GM12878 (cell line): Measurements from ENCODE around the gene NANOGP8. TPM values are rescaled to one million over a fixed set of nuclear protein-coding genes. Genes with fewer than 3 reads are reported as not detected.

ENCODE experiments used
- BCLAF1 ChIP-seq: fragments of 450-650 bp; IDR thresholded peaks from 2 replicates; pipeline ENCODE4 v1.6.1; 2017; ENCODE audit warnings: antibody characterized with exemption, mild to moderate bottlenecking, moderate library complexity
- CBX3 ChIP-seq: fragments of 200-600 bp; sonication (generic); IDR thresholded peaks from 2 replicates; pipeline ENCODE4 v1.6.1; 2016; ENCODE audit warnings: low read depth, borderline replicate concordance
- GABPA ChIP-seq: IDR thresholded peaks from 2 replicates; pipeline ENCODE4 v1.6.1; 2014; ENCODE audit warnings: antibody characterized with exemption, low read depth, mild to moderate bottlenecking, inconsistent platforms
- IRF3 ChIP-seq: fragments of 450-650 bp; IDR thresholded peaks from 2 replicates; pipeline ENCODE4 v1.6.1; 2014; ENCODE audit warnings: mild to moderate bottlenecking
- MEF2A ChIP-seq: IDR thresholded peaks from 2 replicates; pipeline ENCODE4 v1.6.1; 2011; ENCODE audit warnings: low read depth, mild to moderate bottlenecking, low read length, moderate library complexity; ENCODE audit not compliant: insufficient read depth
- NBN ChIP-seq: fragments of 450-650 bp; IDR thresholded peaks from 2 replicates; pipeline ENCODE4 v1.6.1; 2016
- PBX3 ChIP-seq: IDR thresholded peaks from 2 replicates; pipeline ENCODE4 v1.6.1; 2011; ENCODE audit warnings: mild to moderate bottlenecking, low read depth, low read length, moderate library complexity; ENCODE audit not compliant: insufficient replicate concordance
- POU2F2 ChIP-seq: IDR thresholded peaks from 3 replicates; pipeline ENCODE4 v1.6.1; 2011; ENCODE audit warnings: low read depth, mild to moderate bottlenecking, low read length, borderline replicate concordance
- PRDM15 ChIP-seq: fragments of 450-650 bp; formaldehyde crosslinking; IDR thresholded peaks from 2 replicates; pipeline ENCODE4 v1.4.0; 2020; ENCODE audit warnings: mild to moderate bottlenecking, moderate library complexity
- YY1 ChIP-seq: IDR thresholded peaks from 2 replicates; pipeline ENCODE4 v1.6.1; 2011; ENCODE audit warnings: low read depth, mild to moderate bottlenecking, low read length
- ZBTB33 ChIP-seq: fragments of 450-650 bp; IDR thresholded peaks from 2 replicates; pipeline ENCODE4 v1.6.1; 2017; ENCODE audit warnings: mild to moderate bottlenecking
- polyA plus RNA-seq, 11 experiments: library from polyadenylated mRNA; depleted of rRNA in 4 of 11; unstranded in 6 of 11; stranded (reverse) in 5 of 11; fragments of >200 nt; fragmentation: Nextera tagmentation in 4 of 11; fragmentation: Illumina TruSeq in 1 of 11; extraction: Ambion mirVana in 4 of 11; extraction: Trizol in 1 of 11; gene quantifications; 1 replicate in 1 of 11; 2 replicates in 10 of 11; pipeline versions ENCODE4 v1.2.1 to v1.2.3, GENCODE V29; 2011 to 2016; ENCODE audit warnings: inconsistent platforms in 2 of 11, missing spikeins in 2 of 11, low read depth in 1 of 11
- total RNA-seq, 4 experiments: library from RNA; depleted of rRNA in 3 of 4; stranded (reverse); fragments of >200 nt in 3 of 4; fragmentation: Illumina TruSeq in 1 of 4; extraction: Trizol in 1 of 4; gene quantifications; 2 replicates each; pipeline versions ENCODE4 v1.2.1 to v1.2.3, GENCODE V29; 2013 to 2021

Gene NANOGP8
- total and polyA plus RNA-seq, 10 of the 15 experiments (the other 5 are each of a cell fraction or from before 2014, with no cell fraction given) = not detected

GRCh38 chr15:35078221-35078915, 6.7 kb downstream of the NANOGP8 start (continued):
- TF ChIP-seq ZBTB33 (no peak), PRDM15 (CRISPR knock-in tag) (no peak), BCLAF1 (no peak), GABPA (no peak), POU2F2 (peak; percentile 39; the same call in 1 of the 3 replicates), YY1 (peak; percentile 71), NBN (no peak), IRF3 (no peak), CBX3 (no peak), MEF2A (peak; percentile 39; the same call in 1 of the 2 replicates), PBX3 (no peak)
